ENCODE measurements around the gene SIDT2.

GRCh38 chr11:117205211-117205818, 26.8 kb downstream of the SIDT2 start:
- TF ChIP-seq POLR2A (IDR thresholded peaks at IDR 0.05) (no peak), CTCF (IDR thresholded peaks at IDR 0.05) (no peak)
